GM19240 (cell line): Measurements from ENCODE around the gene SEPHS1.
"Not testable (repeated sequence)": the region's sequence is repeated elsewhere in the genome, so short reads cannot be mapped to it uniquely, and the experiment has no call there.

Experiments used
- DNase-seq: peaks from one replicate; pipeline ENCODE4 v3.0.0; 2011; ENCODE audit warnings: low spot score; ENCODE audit not compliant: insufficient read length

Gene SEPHS1

DNA sequence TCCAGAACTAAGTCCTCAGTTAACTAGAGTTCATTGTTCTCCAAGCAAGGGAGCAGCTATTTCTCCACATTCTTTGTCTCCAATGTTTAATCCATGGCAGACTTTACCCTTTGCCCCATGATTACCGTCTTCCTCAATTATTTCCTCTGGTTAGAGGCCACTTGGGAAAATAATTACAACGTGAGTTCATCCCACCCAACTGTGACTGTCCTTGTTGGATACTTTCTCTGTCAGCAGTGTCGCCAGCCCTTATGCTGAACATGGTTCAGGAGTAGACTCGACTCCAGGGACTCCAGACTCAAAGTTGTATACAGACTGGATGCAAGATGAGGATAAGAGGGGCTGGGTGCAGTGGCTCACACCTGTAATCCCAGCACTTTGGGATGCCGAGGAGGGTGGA is 17.1 kb upstream of the SEPHS1 start:
- no peak for DNase-seq

DNA sequence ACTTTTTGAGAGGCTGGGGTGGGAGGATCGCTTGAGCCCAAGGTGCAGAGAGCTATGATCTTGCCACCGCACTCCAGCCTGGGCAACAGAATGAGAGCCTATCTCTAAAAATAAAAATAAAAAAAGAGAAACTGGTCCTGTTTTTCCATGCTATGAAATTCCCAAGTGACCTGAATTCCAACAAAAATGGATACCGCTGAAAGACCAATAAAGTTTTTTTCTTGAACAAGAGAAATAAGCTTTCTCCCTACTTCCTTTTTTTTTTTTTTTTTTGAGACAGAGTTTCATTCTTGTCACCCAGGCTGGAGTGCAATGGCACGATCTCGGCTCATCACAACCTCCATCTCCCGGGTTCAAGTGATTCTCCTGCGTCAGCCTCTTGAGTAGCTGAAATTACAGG is 12.5 kb upstream of the SEPHS1 start:
- no peak for DNase-seq

DNA sequence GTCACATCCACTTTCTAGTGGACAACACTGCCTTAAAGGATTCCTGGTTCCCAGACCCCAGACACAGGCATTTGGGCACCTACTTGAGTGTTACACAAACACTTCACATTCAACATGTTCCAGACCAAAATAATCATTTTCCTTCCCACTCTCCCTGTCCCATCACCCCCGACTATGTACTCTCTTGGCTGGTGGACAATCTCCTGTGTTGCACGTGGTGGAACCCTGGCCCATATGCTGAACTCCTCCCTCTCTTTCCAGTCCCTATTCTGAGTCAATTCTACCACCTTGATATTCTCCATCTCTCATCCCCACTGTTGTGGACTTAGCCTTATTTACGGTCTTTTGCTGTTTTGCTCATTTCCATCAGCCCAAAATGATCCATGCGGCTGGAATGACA is 8.3 kb upstream of the SEPHS1 start:
- DNase-seq: no peak

DNA sequence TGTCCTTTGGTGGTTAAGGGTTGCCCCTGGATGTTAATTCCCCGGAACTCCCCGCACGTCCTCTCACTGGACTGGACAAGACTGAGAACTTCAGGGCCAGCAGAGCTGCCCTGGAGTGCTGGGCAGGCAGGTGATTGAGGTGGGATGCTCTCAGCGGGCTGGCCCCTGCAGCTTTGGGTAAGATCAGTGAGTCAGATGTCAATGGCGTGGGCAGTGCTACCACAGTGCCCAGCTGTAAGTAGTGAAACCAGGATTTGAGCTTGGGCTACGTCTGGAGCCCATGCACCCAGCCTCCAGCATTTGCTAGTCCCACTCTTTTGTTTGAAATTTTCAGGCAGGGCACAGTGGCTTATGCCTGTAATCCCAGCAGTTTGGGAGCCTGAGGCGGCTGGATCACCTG is 6.7 kb upstream of the SEPHS1 start:
- DNase-seq: no peak

DNA sequence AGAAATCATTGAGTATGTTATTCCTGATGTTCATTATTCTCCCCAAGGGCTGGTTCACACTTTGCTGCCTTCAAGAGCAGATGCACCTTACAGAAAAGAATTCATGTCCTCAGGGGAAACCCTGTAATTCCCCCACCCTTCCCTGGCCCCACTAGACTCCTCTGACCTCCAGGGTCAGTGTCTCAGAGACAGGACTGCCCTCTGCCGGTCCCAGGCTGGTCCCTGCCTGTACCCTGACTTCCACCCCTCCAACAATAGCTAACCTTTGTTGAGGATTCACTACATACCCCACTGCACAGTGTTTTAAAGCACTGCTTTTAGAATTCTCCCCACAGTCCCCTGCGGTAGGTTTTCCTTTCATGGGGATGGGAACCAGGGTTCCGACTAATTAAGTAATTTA is 4.4 kb upstream of the SEPHS1 start:
- DNase-seq: no peak

DNA sequence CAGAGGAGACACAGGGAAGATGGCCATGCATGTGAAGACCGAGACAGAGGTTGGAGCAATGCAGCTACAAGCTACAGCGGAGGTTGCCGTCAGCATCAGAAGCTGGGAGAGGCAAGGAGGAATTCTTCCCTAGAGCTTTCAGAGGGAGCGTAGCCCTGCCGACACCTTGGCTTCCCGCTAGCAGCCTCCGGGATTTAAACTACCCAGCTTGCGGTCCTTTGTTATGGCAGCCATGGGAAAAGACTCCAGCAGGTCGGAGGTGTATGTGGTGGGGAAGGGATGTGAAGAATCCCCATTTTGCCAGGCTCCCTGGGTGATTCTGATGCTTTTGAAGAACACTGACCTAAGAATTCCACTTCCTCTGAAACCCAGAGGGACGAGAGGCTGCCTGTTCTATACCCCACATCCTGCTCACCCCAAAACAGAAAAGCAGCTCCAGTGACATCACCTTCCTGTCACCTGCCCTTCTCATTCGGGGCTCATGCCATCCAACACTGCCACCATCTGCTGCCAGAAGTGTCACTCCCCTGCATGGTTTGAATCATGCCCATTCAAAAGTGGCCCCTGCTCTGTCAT is 3.3 kb upstream of the SEPHS1 start:
- DNase-seq: no peak

DNA sequence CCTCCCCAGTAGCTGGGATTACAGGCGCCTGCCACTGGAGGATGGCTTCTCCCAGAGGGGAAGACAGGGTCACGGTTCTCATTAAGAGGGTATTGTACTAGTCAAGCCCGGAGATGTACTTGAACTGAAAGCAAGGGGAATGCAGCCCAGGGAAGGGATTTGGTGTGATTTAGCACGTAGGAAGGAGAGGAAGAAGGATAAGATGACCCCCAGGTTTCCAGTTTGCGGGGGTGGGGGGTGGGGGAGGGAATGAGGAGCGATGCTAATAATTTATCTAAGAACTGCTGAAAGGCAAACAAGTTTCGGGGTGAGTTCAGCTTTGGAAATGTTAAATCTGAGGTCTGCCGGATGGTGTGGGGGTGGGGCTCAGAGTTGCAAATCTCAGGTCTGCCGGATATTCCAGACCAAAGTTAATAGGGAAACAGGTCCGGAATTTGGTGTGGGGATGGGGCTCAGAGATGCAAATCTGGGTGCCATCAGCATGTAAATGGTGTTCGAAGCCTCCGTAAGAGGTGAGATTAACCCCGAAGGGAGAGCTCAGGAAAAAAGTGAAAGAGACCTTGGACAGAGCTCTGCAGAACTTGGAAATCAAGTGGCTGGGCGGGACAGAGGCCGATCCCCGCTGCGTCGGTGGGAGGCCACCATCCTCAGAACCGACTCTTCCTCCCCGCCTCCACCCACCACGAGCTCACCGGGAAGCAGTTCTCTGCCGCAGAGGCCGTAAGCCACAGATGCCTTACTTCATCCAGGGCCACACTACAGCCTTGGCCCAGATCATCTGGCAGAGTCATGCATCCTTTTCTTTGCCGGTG is 1.6 kb upstream of the SEPHS1 start:
- DNase-seq: no peak

DNA sequence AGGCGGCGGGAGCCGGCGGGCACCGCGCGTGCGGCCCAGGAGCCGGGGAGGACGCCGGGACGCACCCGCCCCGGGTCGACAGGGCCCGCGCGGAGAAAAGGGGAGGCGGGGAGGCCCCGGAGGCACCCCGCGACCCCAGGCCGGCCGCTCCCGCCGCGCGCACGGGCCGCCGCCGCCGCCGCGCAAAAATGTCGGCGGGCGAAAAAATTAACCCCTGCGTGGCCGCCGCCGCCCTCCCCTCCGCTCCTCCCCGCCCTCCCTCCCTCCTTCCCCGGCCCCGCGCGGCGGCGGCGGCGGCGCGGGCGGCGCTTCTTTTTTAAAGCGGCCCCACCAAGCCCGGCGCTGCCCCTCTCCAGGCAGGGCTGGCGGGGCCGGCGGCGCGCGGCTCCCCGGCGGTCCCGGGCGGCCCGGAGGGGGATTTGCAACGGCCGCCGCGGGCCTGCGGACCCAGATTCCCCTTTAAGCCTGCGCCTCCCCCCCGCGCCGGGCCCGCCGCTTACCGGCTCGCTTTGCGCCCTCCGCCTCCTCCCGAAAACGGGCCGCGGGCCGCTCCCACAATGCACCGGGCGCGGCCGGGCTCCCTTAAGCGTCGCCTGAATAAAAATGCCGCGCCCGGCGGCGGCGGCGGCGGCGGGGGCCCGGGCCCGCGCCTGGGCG is 465 bp downstream of the SEPHS1 start:
- peak; percentile 60 for DNase-seq

DNA sequence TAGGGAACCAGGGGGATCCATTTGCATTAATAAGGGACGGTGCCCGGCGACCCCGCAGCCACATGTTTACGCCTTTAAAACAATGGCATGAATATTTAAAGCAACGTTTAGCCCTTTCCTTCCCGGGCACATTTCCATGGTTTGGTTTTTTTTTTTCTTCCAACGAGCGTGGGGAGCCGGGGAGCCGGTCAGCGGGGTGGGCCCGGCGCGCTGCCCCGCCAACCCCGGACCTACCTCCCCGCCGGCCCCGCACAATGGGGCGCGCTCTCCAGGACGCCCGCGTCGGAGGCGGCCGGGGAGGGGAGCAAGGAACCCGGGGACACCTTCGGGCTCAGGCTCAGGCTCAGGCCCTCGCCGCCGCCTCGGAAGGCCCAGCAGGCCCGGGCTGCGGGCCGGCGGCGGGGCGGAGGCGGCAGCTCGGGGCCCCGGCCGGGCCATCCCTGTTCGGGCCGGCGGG is 1.0 kb downstream of the SEPHS1 start:
- no peak for DNase-seq

DNA sequence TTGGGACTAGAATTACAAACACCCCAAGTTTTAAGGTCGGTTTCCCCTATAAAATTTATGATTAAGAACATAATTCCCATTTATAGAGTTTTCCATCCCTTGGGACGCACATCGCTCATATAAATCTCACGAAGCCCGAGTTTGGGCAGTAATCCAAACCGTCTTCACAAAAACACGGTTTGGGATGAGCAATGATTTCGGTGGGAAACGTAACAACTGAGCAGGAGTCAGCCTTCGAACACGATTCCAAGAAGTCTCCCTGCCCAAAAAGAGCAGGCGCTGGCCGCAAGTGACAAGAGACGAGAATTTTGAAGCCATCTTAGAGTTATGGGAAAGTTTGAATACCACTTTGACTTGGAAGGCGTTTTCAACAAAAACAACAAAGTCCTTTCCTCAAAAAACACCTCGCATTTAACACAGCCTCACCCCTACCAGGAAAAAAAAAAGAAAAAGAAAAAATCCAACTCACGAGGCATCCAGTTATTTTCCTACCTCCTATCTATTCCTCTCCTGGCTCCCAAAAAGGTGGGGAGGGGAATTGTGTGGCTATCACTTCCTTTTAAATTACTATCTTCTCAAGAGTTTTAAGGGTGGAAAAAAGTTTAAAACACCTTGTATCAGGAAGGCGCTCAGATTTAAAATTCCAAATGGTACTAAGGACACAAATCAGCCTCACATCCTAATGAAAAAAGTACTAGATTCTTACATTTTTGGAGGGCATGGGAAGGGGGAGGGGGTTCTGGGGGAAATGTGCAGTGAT is 1.6 kb downstream of the SEPHS1 start:
- DNase-seq: no peak

DNA sequence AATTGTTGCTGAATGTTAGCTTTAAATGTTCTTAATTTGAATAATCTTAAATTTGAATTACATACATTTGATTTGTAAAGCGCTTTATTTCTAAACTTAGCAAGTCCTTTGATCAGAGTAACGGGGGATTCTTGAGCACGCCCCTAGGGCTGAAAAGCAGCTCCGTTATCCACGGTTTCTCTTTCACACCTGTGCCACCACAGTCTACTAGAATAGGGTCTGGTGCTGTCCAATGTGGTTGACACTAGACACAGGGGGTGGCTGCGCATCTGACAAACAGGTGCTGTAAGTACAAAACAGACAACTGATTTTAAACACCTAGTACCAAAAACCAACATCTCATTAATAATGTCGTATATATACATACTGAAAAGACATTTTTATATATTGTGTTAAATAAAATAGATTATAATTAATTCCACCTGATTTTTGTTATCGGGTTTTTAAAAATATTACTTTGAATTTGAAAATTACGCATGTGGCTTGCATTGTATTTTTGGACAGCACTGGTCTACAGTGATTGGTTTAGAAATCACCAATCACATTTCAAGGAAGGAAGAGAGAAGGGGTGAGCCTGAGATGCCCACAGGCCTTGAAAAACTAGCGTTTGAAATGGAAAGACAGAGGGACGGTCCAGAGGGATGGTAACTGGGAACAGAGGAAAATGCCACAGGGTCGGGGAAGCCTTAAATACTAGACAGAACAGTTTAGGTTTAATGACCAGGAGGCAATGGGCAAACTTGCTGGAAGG is 7.3 kb downstream of the SEPHS1 start:
- DNase-seq: peak; percentile 59

DNA sequence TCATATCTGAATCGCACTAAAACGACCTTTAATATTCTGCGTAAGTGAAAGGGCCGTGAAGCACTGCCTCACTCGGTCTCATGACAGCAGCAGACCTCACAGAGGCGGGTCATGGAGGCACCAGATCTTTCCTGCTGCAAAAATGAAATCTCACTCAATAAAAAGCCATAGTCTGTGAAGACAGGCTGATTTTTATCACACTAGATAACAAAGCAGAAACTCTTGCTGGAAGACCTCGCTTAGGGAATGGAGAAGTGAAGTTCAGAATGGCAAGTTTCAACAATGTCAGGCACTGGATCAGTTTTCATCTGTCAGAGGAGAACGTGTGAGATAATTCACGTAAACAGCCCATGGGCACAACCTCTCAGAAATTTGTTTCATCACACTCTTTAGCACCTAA is 8.0 kb downstream of the SEPHS1 start:
- no peak for DNase-seq

DNA sequence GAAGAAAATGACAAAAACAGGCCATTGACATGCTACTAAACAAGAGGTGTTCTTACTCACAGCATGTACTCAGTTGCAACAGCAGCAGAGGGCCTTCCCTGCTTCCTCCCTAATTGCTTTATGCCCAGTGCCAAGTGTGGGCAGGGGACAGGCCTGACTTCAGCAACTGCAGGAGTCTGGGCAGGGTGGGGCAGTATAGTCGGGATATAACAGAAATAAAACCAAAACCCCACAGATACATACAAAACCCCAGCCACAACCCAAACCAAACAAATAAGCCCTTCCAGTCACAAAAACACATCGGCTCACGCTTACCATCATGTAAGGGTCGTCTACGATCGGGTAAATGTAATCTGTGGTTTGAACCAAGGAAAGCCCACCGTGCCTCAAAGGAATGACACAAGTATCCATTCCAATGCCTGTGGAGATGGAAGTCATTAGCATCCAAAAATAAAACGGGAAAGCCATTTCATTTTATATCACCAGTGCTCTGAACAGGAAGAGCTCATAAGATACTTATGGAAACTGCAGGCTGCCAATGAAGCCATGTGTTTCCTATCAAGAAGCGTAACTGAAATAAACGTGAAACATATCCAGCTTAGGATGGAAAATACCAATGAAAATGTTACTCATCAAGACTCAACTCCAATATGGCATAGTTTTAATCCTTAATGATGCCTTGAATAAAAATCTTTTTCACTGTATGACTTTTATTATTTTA is 9.5 kb downstream of the SEPHS1 start:
- no peak for DNase-seq

DNA sequence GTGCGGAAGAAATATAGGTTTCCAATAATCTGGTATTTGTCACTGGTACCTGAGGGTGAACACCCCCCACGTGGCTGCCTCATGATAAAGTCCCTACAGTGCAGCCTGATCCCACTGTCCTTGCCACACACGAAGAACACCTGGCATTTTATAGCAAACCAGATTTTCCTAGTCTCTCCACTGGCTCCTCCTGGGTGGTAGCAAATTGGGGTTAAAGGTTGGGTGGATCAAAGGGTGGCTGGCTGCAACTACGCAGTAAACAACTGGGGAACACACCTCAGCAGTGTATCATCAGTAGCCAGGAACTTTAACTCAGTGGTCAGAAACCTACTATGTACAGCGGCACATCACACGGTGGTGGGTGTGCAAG is 10.3 kb downstream of the SEPHS1 start:
- DNase-seq: no peak

DNA sequence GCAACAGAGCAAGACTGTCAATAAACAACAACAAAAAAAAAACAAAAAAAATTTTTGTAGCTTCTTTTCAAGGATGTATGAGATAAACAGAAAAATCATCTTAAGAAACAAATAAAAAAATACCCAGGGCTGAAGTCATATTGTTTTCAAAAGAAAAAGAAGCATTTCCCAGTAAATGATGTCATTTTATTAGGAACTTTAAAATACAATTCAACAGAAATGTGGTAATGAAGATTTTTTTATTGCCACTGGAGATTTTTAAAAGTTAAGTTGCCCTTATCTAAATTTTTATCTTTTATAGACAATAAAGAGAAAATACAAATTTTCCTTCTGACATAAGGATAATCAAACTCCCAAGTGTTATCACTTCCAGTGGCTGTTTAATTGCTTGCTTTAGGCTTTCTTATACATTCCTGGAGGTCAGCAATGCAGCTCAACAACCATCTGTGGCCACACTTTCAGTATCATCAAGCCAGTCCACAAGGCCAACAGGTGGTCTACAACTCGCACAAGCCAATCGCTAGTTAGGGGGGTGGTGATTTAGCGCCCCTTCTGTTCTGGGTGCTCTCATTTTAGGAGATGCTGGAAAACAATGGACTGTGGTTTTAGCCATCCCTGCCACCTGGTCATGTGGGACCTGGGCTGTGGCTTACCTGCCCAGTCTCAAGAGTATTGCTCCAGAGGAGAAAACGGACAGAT is 10.8 kb downstream of the SEPHS1 start:
- DNase-seq: no peak

DNA sequence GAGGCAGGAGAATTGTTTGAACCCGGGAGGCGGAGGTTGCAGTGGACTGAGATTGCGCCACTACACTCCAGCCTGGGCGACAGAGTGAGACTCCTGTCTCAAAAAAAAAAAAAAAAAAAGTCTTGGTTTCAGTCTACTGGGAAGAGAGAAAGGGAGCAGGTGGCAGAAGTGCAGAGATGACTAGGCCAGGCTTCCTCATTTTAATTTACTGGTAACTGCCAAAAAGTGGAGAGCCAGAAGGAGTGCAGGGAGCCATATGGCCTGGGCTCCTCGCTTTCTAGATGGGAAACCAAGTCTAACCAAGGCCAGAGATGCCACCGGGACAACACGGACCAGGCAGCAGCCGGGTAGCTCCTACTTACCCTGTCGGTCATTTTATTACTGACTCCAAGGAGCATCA is 12.2 kb downstream of the SEPHS1 start:
- no peak for DNase-seq

DNA sequence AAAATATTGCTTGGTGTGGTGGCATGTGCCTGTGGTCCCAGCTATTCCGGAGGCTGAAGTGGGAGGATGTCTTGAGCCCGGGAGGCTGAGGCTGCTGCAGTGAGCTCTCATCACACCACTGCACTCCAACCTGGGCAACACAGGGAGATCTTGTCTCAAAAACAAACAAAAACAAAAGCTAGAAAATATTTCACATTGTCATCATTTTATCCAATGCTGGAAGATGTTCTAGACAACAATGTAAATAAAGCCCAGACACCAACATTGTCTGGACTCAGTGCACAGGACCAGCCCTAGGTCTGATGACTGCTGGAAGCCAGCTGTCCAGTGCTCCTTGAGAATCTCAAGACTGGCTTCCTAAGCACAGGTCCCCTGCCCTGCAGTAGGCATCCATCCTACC is 13.5 kb downstream of the SEPHS1 start:
- DNase-seq: no peak

DNA sequence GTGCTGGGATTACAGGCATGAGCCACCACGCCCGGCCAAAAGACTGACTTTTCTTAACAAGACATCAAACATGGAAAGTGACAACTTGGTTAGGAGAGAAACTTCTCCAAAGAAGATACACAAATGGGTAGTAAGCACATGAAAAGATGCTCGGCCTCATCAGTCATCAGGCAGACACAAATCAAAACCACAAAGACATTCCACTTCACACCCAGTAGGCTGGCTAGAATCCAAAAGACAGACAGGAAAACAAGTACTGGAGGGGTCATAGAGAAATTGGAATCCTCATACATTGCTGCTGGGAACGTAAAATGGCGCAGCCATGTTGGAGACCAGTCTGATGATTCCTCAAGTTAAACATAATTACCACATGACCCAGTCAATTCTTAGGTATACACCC is 16.4 kb downstream of the SEPHS1 start:
- no peak for DNase-seq

DNA sequence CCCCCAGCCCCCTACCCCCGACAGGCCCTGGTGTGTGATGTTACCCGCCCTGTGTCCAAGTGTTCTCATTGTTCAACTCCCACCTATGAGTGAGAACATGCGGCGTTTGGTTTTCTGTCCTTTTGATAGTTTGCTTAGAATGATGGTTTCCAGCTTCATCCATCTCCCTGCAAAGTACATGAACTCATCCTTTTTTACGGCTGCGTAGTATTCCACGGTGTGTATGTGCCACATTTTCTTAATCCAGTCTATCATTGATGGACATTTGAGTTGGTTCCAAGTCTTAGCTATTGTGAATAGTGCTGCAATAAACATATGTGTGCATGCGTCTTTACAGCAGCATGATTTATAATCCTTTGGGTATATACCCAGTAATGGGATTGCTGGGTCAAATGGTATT is 17.1 kb downstream of the SEPHS1 start:
- not testable (repeated sequence) for DNase-seq

DNA sequence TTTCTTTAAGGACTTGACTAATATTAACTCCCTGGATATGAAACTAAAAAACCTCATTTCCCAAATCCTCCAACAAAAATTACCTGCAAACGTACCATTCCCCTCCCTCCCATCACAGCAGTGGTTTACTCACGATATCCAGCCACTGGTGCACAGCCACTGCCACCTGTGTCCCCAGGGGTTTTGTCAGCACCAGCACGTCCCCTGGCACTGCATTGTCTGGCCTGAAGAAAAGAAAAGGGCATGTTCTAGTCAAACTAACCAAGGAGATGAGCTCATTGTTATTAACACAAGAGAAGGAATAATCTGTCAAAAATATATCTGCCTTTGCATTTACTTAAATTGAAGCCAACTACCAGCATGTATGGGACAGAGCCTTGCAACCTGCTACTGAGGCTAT is 18.5 kb downstream of the SEPHS1 start:
- no peak for DNase-seq
